Skeletal muscle tissue (tissue), 4 donors: ENCODE results near the gene GPC6. TPM values are rescaled to one million over a fixed set of nuclear protein-coding genes. Genes with fewer than 3 reads are reported as not detected.

ENCODE experiments used
- H3K27ac ChIP-seq: one replicate; pipeline ENCODE4 v1.7.0; 2013; ENCODE audit warnings: mild to moderate bottlenecking, low read depth, low read length, inconsistent platforms
- H3K27me3 ChIP-seq, 3 donors: one replicate each; pipeline ENCODE4 v1.7.0; 2013; ENCODE audit warnings: low read length in 3 of 3; ENCODE audit not compliant: control insufficient read depth in 3 of 3, insufficient read depth in 3 of 3
- H3K36me3 ChIP-seq, 3 donors: one replicate each; pipeline ENCODE4 v1.7.0; 2013; ENCODE audit warnings: low read length in 3 of 3; ENCODE audit not compliant: control insufficient read depth in 3 of 3, insufficient read depth in 3 of 3
- H3K4me1 ChIP-seq, 3 donors: one replicate each; pipeline ENCODE4 v1.7.0; 2013; ENCODE audit warnings: low read length in 3 of 3, mild to moderate bottlenecking in 3 of 3; ENCODE audit not compliant: control insufficient read depth in 3 of 3, insufficient read depth in 3 of 3
- H3K4me3 ChIP-seq, 3 donors: one replicate each; pipeline ENCODE4 v1.7.0; 2013; ENCODE audit warnings: low read length in 3 of 3
- H3K9ac ChIP-seq, 3 donors: one replicate each; pipeline ENCODE4 v1.7.0; 2013; ENCODE audit warnings: low read length in 3 of 3, mild to moderate bottlenecking in 3 of 3, moderate library complexity in 2 of 3, low read depth in 1 of 3
- H3K9me3 ChIP-seq, 3 donors: one replicate each; pipeline ENCODE4 v1.7.0; 2013; ENCODE audit warnings: low read length in 3 of 3; ENCODE audit not compliant: control insufficient read depth in 3 of 3
- total RNA-seq: library from RNA; depleted of rRNA; stranded (reverse); fragments of >200 nt; gene quantifications from one replicate; pipeline ENCODE4 v1.2.3, GENCODE V29; 2014
- donor health status: Osteomylitis.

Gene GPC6
- total RNA-seq, 1 donor from 2014 or later, result 7.8 TPM

DNA sequence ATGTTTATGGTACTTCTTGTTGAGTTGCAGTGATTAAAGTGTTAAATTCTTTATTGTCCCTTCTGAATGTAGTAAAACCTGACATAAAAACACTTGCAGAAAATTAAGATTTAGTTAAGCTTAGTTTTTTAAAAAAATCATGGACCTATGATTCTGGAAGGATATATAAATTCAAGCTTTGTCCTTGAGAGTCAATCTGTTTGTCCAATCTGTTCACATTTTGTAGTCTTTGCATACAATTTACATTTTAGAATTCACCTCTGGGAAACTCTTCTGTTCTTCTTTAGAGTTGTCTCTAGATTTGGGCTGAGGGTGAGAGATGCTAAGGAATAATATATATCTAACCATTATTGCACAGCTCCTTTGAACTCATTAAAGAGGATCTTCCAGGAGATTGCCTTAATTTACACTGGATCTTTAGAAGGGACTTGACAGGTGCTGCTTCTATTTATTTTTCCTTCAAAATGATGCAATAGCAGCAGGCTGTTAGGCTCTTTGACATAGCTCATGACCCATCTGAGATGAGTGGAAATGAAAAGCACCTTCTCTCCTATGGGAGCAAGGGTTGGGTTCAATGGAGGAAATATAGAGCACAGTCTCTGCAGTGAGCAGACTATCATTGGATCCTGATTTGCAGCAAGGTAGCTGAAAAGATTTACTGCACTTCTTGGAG lies 433.9 kb downstream of the GPC6 start:
- Histone ChIP-seq H3K36me3 (no peaks in the 10 kb centered on the region), H3K27ac (no peak overlapping the region), H3K4me1 (no peaks in the 10 kb centered on the region), H3K27me3 (no peaks in the 10 kb centered on the region), H3K9me3 (no peaks in the 10 kb centered on the region), H3K9ac (no peak overlapping the region), H3K4me3 (no peak overlapping the region)

DNA sequence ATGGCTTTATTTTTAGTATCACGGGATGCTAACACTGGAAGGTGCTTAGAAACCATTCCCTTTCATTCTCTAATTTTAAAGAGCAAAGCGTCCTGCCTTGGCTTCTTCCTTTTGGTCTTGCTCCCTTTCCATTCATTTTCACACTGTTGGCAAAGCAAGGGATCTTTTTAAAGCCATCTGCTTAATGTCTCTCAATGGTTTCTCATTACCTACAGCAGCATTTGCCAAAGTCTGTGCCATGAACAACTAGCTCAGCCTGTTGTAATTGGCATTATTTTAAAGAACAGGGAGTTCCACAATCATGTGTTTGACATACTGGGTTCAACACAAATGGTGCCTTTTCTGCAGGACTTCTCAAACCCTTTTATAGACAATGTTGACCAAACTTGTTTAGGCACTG lies 444.3 kb downstream of the GPC6 start:
- Histone ChIP-seq H3K4me1 (no peaks in the 10 kb centered on the region), H3K27ac (no peak overlapping the region), H3K27me3 (no peaks in the 10 kb centered on the region), H3K9ac (no peak overlapping the region), H3K36me3 (no peaks in the 10 kb centered on the region), H3K9me3 (no peaks in the 10 kb centered on the region), H3K4me3 (no peak overlapping the region)

DNA sequence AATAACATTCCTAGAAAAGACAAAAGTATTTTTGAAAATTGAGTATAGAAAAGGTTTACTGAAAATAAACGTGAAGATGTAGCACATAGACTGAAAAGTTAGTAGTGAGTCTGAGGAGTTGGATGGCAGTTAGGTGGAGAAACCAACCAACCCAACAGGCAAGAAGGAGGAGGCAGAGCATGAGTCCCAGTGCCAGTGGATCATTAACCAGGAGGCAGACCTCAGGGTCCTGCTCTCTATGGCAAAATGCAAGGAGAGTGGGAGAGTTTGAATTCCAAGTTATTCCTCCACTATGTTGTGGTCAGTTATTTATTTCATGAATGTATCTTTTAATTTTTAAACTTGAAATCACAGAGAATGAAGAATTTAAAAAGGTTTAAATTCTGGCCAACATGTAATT lies 446.4 kb downstream of the GPC6 start:
- Histone ChIP-seq H3K36me3 (no peaks in the 10 kb centered on the region), H3K9ac (no peak overlapping the region), H3K9me3 (no peaks in the 10 kb centered on the region), H3K27me3 (no peaks in the 10 kb centered on the region), H3K4me1 (no peaks in the 10 kb centered on the region), H3K27ac (no peak overlapping the region), H3K4me3 (no peak overlapping the region)

DNA sequence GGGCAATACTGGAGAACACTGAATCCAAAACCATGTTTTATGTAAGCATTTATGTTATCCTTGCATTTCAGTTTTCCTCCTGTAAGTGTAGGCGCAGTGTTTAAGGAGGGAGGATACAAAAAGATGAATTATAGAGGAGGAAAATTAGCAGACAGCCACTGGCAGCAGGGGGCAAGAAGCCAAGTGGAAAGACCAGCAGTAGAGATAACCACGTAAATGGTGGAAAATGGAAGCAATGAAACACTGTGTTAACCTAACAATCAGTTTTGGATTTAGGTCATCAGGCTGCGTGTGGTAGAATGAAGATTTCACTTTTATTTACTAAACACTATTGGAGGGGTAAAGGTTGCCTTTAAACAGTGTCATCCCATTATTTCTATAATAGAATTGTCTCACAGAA lies 447.3 kb downstream of the GPC6 start:
- Histone ChIP-seq H3K36me3 (no peaks in the 10 kb centered on the region), H3K27me3 (no peaks in the 10 kb centered on the region), H3K4me3 (no peak overlapping the region), H3K9ac (no peak overlapping the region), H3K9me3 (no peaks in the 10 kb centered on the region), H3K4me1 (no peaks in the 10 kb centered on the region), H3K27ac (no peak overlapping the region)

DNA sequence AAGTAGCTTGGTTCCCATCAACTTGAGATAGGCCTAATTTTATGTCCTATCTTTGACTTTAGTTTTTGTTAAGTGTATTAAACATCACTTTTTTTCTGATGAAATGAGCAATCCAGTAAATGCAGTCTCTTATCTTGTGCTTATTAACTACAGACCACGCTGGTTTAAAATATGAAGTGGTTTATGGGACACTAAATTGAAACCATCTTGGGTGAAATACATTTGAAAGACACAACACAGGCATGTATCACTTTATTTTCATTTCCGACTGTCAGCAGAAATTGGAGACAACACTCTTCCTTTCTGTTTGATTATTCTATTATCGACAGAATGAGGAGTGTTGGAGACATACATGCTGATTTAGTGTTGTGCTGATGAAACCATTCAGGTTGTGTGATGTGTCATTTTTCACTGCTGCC lies 447.7 kb downstream of the GPC6 start:
- Histone ChIP-seq H3K9ac (no peak overlapping the region), H3K4me1 (no peaks in the 10 kb centered on the region), H3K4me3 (no peak overlapping the region), H3K9me3 (no peaks in the 10 kb centered on the region), H3K27ac (no peak overlapping the region), H3K36me3 (no peaks in the 10 kb centered on the region), H3K27me3 (no peaks in the 10 kb centered on the region)

DNA sequence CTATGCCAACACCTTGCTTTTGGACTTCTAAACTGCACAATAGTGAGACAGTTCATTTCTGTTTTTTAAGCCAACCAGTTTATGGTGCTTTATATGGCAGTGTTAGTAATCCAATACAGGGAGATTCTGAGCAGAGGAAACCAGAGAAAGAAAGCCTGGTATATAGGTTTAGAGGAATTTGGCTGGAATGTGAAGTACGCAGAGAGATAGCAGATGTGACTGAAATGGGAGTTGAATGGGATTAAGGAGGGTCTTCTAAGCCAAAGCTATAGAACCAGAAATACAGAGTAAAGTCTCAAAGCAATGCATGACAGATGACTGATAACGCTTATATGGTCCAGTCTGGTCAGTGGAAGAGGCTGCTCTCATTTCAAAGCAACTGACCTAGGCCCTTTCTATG lies 453.7 kb downstream of the GPC6 start:
- Histone ChIP-seq H3K9me3 (no peaks in the 10 kb centered on the region), H3K4me3 (no peak overlapping the region), H3K4me1 (no peaks in the 10 kb centered on the region), H3K36me3 (no peaks in the 10 kb centered on the region), H3K27me3 (no peaks in the 10 kb centered on the region), H3K27ac (no peak overlapping the region), H3K9ac (no peak overlapping the region)

DNA sequence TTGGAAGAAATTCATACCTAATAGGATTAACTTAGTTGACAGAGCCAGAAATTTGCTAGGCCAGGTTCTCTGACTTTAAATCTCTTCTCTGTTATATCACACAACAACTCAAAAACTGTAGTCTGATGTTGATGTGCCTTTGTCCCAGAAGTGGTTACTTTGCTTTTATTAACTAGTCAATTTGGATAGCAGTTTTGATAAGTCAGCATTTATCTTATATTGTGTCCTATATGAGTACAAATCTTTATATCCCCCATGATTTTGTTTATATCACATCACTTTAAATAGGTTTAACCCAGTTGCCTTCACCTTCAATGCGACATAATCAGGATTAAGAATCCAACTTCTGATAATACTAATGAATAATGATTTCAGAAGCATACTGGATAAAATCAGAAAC lies 459.3 kb downstream of the GPC6 start:
- Histone ChIP-seq H3K36me3 (no peaks in the 10 kb centered on the region), H3K4me1 (no peaks in the 10 kb centered on the region), H3K4me3 (no peak overlapping the region), H3K27ac (no peak overlapping the region), H3K9ac (no peak overlapping the region), H3K9me3 (no peaks in the 10 kb centered on the region), H3K27me3 (no peaks in the 10 kb centered on the region)

DNA sequence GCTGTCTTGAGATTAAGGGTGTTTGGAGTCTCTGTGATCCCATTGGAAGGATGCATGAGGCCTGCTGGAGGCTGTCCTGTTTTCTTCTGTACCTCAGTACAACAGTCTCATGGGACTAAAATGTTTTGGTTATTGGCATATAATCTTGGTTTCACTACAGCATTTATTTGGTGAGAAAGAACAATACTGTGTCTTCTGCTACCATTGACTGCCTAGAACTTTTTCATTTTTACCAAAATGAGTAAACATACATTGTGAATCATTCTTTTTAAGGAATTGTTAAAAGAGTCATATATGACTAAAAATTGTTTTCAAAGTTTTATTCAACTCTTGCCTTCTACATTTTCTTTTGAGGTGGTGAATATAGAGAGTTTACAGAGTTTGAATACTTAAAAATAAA lies 459.8 kb downstream of the GPC6 start:
- no peak overlapping the region for H3K27ac ChIP-seq
- H3K9me3 ChIP-seq, result no peaks in the 10 kb centered on the region
- no peak overlapping the region for H3K9ac ChIP-seq
- no peak overlapping the region for H3K4me3 ChIP-seq
- H3K36me3 ChIP-seq, result no peaks in the 10 kb centered on the region
- no peaks in the 10 kb centered on the region for H3K27me3 ChIP-seq
- H3K4me1 ChIP-seq, result no peaks in the 10 kb centered on the region

DNA sequence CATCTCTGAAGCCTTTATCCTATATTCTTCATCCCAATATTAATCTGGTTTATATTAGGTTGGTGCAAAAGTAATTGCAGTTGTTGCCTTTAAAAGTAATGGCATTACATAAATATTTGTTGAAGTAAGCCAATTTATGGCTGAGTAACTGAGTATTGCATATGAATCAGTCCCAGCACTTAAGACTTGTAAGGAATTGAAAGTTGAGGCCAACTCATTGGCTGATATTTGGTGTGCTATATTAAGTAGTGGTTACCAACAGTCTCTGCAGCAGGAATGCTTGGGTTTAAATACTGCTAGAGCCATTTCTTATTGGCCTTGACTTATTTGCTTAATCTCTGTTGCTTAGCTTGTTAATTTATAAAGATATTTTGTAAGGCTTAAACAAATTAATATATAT lies 460.7 kb downstream of the GPC6 start:
- Histone ChIP-seq H3K4me3 (no peak overlapping the region), H3K9me3 (no peaks in the 10 kb centered on the region), H3K9ac (no peak overlapping the region), H3K36me3 (no peaks in the 10 kb centered on the region), H3K27me3 (no peaks in the 10 kb centered on the region), H3K4me1 (no peaks in the 10 kb centered on the region), H3K27ac (no peak overlapping the region)

DNA sequence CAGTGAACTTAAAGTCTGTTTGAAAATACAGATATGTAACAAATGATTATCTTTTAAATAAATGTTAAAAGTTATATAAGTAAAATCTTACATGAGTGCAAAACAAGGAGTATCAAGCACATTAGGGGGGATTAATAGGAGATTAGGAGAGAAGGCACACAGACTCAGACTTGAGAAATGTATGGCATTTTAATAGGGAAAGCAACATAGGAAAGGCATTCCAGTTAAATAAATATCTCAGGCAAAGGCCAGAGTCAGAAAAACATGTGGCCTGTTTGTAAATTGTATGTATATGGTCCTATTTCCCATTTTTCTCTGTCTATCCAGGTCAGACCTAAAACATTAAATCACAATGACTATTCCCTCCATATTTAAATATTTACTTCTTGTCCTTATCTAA lies 462.7 kb downstream of the GPC6 start:
- H3K36me3 ChIP-seq, result no peaks in the 10 kb centered on the region
- no peak overlapping the region for H3K27ac ChIP-seq
- H3K9me3 ChIP-seq, result no peaks in the 10 kb centered on the region
- no peaks in the 10 kb centered on the region for H3K4me1 ChIP-seq
- no peaks in the 10 kb centered on the region for H3K27me3 ChIP-seq
- no peak overlapping the region for H3K9ac ChIP-seq
- H3K4me3 ChIP-seq, result no peak overlapping the region

DNA sequence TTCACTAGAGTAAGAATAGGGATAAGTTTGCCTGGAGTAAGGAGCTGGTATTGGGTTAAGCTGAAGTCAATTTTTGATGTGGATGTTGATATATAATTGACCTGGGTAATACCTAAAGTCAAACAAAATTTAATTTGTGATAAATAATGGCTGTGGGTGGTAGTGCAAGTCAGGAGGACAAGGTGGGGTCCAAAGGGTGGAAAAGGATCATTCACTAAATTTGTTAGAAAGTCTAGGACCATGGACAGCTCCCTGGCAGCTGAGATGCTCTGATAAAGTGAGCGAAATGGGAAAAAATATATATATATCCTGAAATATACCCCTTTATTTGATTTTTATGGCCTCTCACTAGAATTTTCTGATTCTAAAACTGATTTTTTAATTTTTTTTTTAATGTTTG lies 463.5 kb downstream of the GPC6 start:
- Histone ChIP-seq H3K9ac (no peak overlapping the region), H3K4me1 (no peaks in the 10 kb centered on the region), H3K27ac (no peak overlapping the region), H3K9me3 (no peaks in the 10 kb centered on the region), H3K27me3 (no peaks in the 10 kb centered on the region), H3K36me3 (no peaks in the 10 kb centered on the region), H3K4me3 (no peak overlapping the region)
